WTC11 (cell line): ENCODE results near the gene RBFOX1.

Experiments
- CTCF ChIP-seq: fragments of 200-600 bp; IDR thresholded peaks from 2 replicates; pipeline ENCODE4 v1.8.0; 2022; ENCODE audit warnings: antibody characterized with exemption
- IRF2 ChIP-seq: sonication (generic); formaldehyde crosslinking; IDR thresholded peaks from 2 replicates; pipeline ENCODE4 v1.8.0; 2022; ENCODE audit warnings: low read depth, missing genetic modification reagents, borderline replicate concordance
- RELA ChIP-seq: sonication (generic); formaldehyde crosslinking; IDR thresholded peaks from 2 replicates; pipeline ENCODE4 v1.8.1; 2022; ENCODE audit warnings: missing genetic modification reagents, mild to moderate bottlenecking, borderline replicate concordance
- TF ChIP-seq, protein P1 (sequence below): sonication (generic); formaldehyde crosslinking; IDR thresholded peaks from 2 replicates; pipeline ENCODE4 v1.8.0; 2022; ENCODE audit warnings: mild to moderate bottlenecking, missing genetic modification reagents

- TF ChIP-seq CTCF (no peak), IRF2 (no peak), RELA (CRISPR knock-in tag) (no peak)
- TF ChIP-seq, protein P1, sequence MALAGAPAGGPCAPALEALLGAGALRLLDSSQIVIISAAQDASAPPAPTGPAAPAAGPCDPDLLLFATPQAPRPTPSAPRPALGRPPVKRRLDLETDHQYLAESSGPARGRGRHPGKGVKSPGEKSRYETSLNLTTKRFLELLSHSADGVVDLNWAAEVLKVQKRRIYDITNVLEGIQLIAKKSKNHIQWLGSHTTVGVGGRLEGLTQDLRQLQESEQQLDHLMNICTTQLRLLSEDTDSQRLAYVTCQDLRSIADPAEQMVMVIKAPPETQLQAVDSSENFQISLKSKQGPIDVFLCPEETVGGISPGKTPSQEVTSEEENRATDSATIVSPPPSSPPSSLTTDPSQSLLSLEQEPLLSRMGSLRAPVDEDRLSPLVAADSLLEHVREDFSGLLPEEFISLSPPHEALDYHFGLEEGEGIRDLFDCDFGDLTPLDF = no peak
Measured at GRCh38 chr16:7688811-7689210, 356.2 kb downstream of the RBFOX1 start.
